Tibial nerve (tissue), 4 donors: ENCODE measurements around the gene SYP. TPM values are rescaled to one million over a fixed set of nuclear protein-coding genes. Genes with fewer than 3 reads are reported as not detected.

Source experiments
- DNase-seq, 2 donors: peaks; one replicate each; pipeline ENCODE4 v3.0.0-alpha.2; 2019; ENCODE audit warnings: low spot score in 2 of 2
- H3K27ac ChIP-seq, 4 donors: fragments of 200-600 bp; sonication (generic) in 3 of 4; one replicate each; pipeline ENCODE4 v1.5.1; 2017 to 2019; ENCODE audit warnings: mild to moderate bottlenecking in 1 of 4
- H3K27me3 ChIP-seq, 2 donors: fragments of 200-600 bp; sonication (generic) in 1 of 2; one replicate each; pipeline versions ENCODE4 v1.5.1 to v1.6.0; 2017 to 2019
- H3K36me3 ChIP-seq, 3 donors: fragments of 200-600 bp; sonication (generic); one replicate each; pipeline ENCODE4 v1.5.1; 2018 to 2019
- H3K4me1 ChIP-seq, 4 donors: fragments of 200-600 bp; sonication (generic) in 3 of 4; one replicate each; pipeline ENCODE4 v1.5.1; 2017 to 2019
- H3K4me3 ChIP-seq, 4 donors: fragments of 200-600 bp; sonication (generic) in 3 of 4; one replicate each; pipeline ENCODE4 v1.5.1; 2017 to 2019; ENCODE audit warnings: mild to moderate bottlenecking in 1 of 4, moderate library complexity in 1 of 4
- H3K9me3 ChIP-seq, 4 donors: fragments of 200-600 bp; sonication (generic) in 3 of 4; one replicate each; pipeline ENCODE4 v1.5.1; 2017 to 2019
- EP300 ChIP-seq, 2 donors: sonication (generic); formaldehyde crosslinking; IDR thresholded peaks; one replicate each; pipeline ENCODE4 v1.6.1; 2017; ENCODE audit warnings: antibody characterized with exemption in 2 of 2, mild to moderate bottlenecking in 1 of 2
- POLR2A ChIP-seq, 2 donors: fragments of 450-650 bp; IDR thresholded peaks; one replicate each; pipeline ENCODE4 v1.6.1; 2017; ENCODE audit warnings: antibody characterized with exemption in 2 of 2, mild to moderate bottlenecking in 2 of 2, moderate library complexity in 2 of 2
- WGBS, 2 donors: methylation state at CpG; one replicate each; pipeline ENCODE4 v1.1.5; 2018; 5-methylcytosine and 5-hydroxymethylcytosine counted together
- total RNA-seq, 4 donors: library from RNA; depleted of rRNA; stranded (reverse); fragments of >200 nt; gene quantifications; one replicate each; pipeline ENCODE4 v1.1.0, GENCODE V29; 2016
- TF ChIP-seq, protein P1 (sequence below), 5 experiments: fragments of 200-600 bp in 3 of 5; fragments of 450-650 bp in 2 of 5; sonication (generic) in 3 of 5; IDR thresholded peaks; one replicate each; pipeline ENCODE4 v1.5.1; 2016 to 2019; ENCODE audit warnings: antibody characterized with exemption in 5 of 5, mild to moderate bottlenecking in 3 of 5, moderate library complexity in 2 of 5

The SYP gene
- total RNA-seq, 4 donors from 2014 or later: 3.1 to 9.9 (median 7.7) TPM

DNA sequence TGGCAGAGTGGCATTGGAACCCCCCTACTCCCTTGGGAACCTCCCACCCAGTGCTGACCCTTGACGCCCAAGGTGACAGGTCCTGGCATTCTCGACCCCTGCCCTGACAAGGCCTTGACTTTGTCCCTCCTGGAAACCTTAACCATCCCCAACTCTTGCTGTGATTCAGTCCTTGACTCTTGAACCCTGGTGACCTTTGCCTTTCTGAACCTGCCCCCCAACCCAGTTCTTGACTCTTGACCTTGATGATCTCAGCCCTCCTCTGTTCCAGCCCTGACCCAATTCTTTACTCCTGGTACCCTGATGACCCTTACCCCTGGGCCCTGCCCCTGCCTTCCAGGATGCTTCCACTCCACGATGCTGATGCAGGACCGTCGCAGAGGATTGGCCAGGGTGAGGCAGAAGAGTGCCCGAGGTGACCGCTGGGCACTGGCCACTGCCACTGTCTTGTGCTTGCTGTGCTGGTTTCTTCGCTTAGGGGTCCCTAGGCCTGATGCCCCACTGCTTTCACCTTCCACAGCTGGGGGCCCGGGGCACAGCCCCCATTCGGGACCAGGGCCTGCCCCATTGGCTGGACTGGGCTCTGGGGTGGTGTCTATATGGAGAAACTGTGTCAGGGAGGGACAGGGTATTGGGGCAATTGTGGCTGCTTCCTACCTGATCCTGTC lies 31.5 kb upstream of the SYP start:
- TF ChIP-seq EP300 (IDR thresholded peaks at IDR 0.05) (no peak), POLR2A (IDR thresholded peaks at IDR 0.05) (no peak)
- TF ChIP-seq, protein P1, sequence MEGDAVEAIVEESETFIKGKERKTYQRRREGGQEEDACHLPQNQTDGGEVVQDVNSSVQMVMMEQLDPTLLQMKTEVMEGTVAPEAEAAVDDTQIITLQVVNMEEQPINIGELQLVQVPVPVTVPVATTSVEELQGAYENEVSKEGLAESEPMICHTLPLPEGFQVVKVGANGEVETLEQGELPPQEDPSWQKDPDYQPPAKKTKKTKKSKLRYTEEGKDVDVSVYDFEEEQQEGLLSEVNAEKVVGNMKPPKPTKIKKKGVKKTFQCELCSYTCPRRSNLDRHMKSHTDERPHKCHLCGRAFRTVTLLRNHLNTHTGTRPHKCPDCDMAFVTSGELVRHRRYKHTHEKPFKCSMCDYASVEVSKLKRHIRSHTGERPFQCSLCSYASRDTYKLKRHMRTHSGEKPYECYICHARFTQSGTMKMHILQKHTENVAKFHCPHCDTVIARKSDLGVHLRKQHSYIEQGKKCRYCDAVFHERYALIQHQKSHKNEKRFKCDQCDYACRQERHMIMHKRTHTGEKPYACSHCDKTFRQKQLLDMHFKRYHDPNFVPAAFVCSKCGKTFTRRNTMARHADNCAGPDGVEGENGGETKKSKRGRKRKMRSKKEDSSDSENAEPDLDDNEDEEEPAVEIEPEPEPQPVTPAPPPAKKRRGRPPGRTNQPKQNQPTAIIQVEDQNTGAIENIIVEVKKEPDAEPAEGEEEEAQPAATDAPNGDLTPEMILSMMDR (IDR thresholded peaks at IDR 0.05): no peak
- Histone ChIP-seq H3K9me3 (no peaks in the 10 kb centered on the region), H3K27ac (no peak overlapping the region), H3K27me3 (peaks cover 0 to 4% of the 10 kb centered on the region in 2 donors), H3K4me3 (no peak overlapping the region), H3K36me3 (no peaks in the 10 kb centered on the region), H3K4me1 (peaks cover 0 to 11% (median 2%) of the 10 kb centered on the region in 4 donors)
- DNase-seq: no peak
- WGBS, 2 donors: 85 to 88% methylated on average over 4 to 10 of the region's 10 CpGs

DNA sequence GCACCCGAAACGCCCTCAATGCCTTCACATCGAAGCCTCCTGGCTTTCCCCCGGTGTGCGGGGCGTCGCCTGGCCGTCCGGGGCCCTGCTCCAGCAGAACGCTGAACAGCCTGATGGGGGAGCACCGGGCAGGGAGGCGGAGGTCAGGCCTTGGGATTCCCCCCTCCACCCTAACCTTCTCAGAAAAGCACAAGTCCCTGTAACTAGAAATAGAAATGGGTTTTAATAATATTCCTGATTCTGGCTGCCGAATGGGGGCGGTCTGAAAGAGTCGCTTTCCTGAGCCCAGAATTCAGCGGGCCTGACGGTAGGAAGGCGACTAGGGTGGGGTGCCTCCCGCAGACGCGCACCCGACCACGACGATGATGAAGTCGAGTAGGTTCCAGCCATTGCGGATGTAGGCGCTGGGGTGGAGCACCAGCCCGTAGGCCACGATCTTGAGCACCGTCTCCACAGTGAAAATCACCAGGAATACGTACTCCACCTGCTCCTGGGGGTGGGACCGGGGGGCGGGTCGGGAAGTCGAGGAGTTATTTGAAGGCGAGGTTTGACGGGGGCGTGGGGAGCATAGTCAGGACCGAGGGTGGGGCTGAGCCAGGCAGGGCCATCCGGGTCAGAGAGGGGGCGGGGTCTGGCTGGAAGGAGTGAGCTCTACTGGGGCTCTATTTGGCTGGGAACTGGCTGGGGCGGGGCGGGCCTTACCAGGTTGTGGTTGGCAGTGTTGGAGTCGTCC lies 30.7 kb upstream of the SYP start:
- TF ChIP-seq, protein P1 (IDR thresholded peaks at IDR 0.05): peak in 1 of 5 experiments; percentile 17
- TF ChIP-seq EP300 (IDR thresholded peaks at IDR 0.05) (no peak), POLR2A (IDR thresholded peaks at IDR 0.05) (no peak)
- 2 to 48% methylated on average over 9 to 44 of the region's 44 CpGs for WGBS, 2 donors

DNA sequence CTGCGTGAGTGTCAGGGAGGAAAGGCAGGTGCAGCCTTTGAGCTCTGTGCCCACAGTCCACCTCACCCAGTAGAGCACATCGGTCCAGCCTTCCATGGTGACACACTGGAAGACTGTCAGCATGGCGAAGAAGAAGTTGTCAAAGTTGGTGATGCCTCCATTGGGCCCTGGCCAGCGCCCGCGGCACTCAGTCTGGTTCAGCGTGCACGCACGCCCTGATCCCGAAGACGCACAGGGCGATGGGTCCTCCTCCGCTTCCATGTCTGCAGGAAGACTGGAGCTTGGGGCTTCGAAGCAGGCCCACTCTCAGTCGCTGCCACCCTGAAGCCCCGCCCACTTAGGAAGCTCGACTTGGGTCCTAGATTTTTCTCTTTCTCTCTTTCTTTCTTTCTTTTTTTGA lies 28.2 kb upstream of the SYP start:
- no peaks in the 10 kb centered on the region for H3K9me3 ChIP-seq
- DNase-seq: no peak
- peaks cover 0 to 11% (median 0%) of the 10 kb centered on the region in 4 donors for H3K4me1 ChIP-seq
- no peaks in the 10 kb centered on the region for H3K36me3 ChIP-seq
- H3K27ac ChIP-seq: no peak overlapping the region
- H3K27me3 ChIP-seq: peaks cover 0 to 8% of the 10 kb centered on the region in 2 donors
- no peak for TF ChIP-seq EP300 (IDR thresholded peaks at IDR 0.05)
- TF ChIP-seq, protein P1 (IDR thresholded peaks at IDR 0.05): no peak
- 83 to 89% methylated on average over 13 to 17 of the region's 17 CpGs for WGBS, 2 donors
- no peak overlapping the region for H3K4me3 ChIP-seq

More for the DNA sequence above, 30.7 kb upstream of the SYP start:
- Histone ChIP-seq H3K9me3 (no peaks in the 10 kb centered on the region), H3K27ac (peak overlapping the region in 3 of 4 donors; percentile 13 to 71 (median 56)), H3K4me3 (peak overlapping the region in 3 of 4 donors; percentile 20 to 46 (median 40)), H3K27me3 (peaks cover 0 to 8% of the 10 kb centered on the region in 2 donors), H3K36me3 (no peaks in the 10 kb centered on the region), H3K4me1 (peaks cover 0 to 11% (median 0%) of the 10 kb centered on the region in 4 donors)
- DNase-seq: peak in 1 of 2 donors; percentile 21

DNA sequence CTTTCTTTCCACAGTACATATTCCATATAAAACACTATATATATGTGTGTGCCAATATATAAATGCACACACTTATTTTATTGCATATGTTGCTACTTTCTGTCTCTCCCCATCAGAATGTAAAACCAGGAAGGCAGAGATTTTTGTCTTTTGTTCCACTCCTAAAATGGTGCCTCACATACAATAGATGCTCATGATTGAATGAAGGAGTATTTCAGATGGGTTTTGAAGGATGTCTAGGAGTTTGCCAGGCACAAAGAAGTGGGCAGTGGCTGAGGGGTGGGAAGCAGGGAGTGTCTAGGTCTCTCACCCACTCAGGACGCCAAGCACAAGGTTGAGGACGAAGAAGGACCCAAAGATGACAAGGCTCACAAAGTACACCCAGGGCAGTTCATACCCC lies 27.7 kb upstream of the SYP start:
- Histone ChIP-seq H3K27ac (no peak overlapping the region), H3K27me3 (peaks cover 0 to 8% of the 10 kb centered on the region in 2 donors), H3K4me1 (peaks cover 0 to 11% (median 0%) of the 10 kb centered on the region in 4 donors), H3K9me3 (no peaks in the 10 kb centered on the region), H3K4me3 (no peak overlapping the region), H3K36me3 (no peaks in the 10 kb centered on the region)
- TF ChIP-seq POLR2A (IDR thresholded peaks at IDR 0.05) (no peak), EP300 (IDR thresholded peaks at IDR 0.05) (no peak)
- TF ChIP-seq, protein P1 (IDR thresholded peaks at IDR 0.05): no peak
- no peak for DNase-seq
- WGBS, 2 donors: 83 to 100% methylated on average over 2 of the region's 2 CpGs

DNA sequence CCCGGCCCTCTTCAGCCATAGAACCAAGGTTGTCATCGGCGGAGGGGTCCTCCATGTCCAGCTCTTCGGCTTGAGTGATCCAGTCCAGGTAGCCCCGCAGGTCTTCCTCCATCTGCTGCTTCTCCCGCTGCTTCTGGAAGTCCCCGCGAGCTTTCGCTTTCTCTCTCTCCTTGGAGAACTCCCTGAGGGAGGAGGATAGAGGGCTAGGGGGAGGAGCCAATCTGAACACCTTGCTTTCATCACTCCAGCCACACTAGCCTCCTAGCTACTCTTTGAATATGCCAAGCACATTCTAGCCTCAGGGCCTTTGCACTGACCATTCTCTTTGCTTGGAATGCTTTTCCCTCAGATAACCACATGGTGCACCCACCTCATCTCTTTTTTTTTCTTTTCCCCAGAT lies 27.0 kb upstream of the SYP start:
- Histone ChIP-seq H3K27ac (no peak overlapping the region), H3K27me3 (peaks cover 0 to 8% of the 10 kb centered on the region in 2 donors), H3K4me3 (no peak overlapping the region), H3K9me3 (no peaks in the 10 kb centered on the region), H3K4me1 (peaks cover 0 to 11% (median 0%) of the 10 kb centered on the region in 4 donors), H3K36me3 (no peaks in the 10 kb centered on the region)
- TF ChIP-seq POLR2A (IDR thresholded peaks at IDR 0.05) (no peak), EP300 (IDR thresholded peaks at IDR 0.05) (no peak)
- TF ChIP-seq, protein P1 (IDR thresholded peaks at IDR 0.05): no peak
- 92 to 99% methylated on average over 9 of the region's 9 CpGs for WGBS, 2 donors
- no peak for DNase-seq
